Mesendoderm (in vitro differentiated cells): Measurements from ENCODE around the gene SYNE2.

Experiments
- DNase-seq: peaks from one replicate; pipeline ENCODE4 v3.0.0; 2013
- H2AK5ac ChIP-seq: 2 replicates; pipeline ENCODE4 v1.6.1; 2013; ENCODE audit warnings: low read length, inconsistent platforms
- H2BK120ac ChIP-seq: 2 replicates; pipeline ENCODE4 v1.6.1; 2013; ENCODE audit warnings: low read depth, mild to moderate bottlenecking, low read length, moderate library complexity, mixed read lengths
- H2BK15ac ChIP-seq: replicated peaks from 2 replicates; pipeline ENCODE4 v1.6.1; 2013; ENCODE audit warnings: low read depth, mild to moderate bottlenecking, moderate library complexity
- H2BK5ac ChIP-seq: 2 replicates; pipeline ENCODE4 v1.6.1; 2013; ENCODE audit warnings: low read length, inconsistent platforms
- H3K18ac ChIP-seq: 2 replicates; pipeline ENCODE4 v1.6.1; 2013; ENCODE audit warnings: mild to moderate bottlenecking, low read length, mixed read lengths
- H3K23ac ChIP-seq: one replicate; pipeline ENCODE4 v1.6.1; 2013; ENCODE audit warnings: low read length
- H3K27ac ChIP-seq: 2 replicates; pipeline ENCODE4 v1.5.1; 2013; ENCODE audit warnings: low read depth, mild to moderate bottlenecking, inconsistent platforms, low read length, moderate library complexity
- H3K27me3 ChIP-seq: 2 replicates; pipeline ENCODE4 v1.6.1; 2013; ENCODE audit warnings: low read length, control low read depth, mild to moderate bottlenecking, inconsistent platforms; ENCODE audit not compliant: insufficient read depth, poor library complexity
- H3K36me3 ChIP-seq: 2 replicates; pipeline ENCODE4 v1.6.1; 2013; ENCODE audit warnings: low read length, inconsistent platforms; ENCODE audit not compliant: control insufficient read depth, insufficient read depth
- H3K4ac ChIP-seq: one replicate; pipeline ENCODE4 v1.6.1; 2013; ENCODE audit warnings: low read depth, mild to moderate bottlenecking, low read length, moderate library complexity
- H3K4me1 ChIP-seq: 2 replicates; pipeline ENCODE4 v1.6.1; 2013; ENCODE audit warnings: low read depth, low read length, inconsistent platforms; ENCODE audit not compliant: control insufficient read depth
- H3K4me2 ChIP-seq: 2 replicates; pipeline ENCODE4 v1.6.1; 2013; ENCODE audit warnings: low read length
- H3K4me3 ChIP-seq: 2 replicates; pipeline ENCODE4 v1.5.1; 2013; ENCODE audit warnings: mild to moderate bottlenecking, low read length
- H3K56ac ChIP-seq: one replicate; pipeline ENCODE4 v1.6.1; 2013; ENCODE audit warnings: low read length
- H3K79me1 ChIP-seq: 2 replicates; pipeline ENCODE4 v1.6.1; 2013; ENCODE audit warnings: low read length, inconsistent platforms
- H3K79me2 ChIP-seq: 2 replicates; pipeline ENCODE4 v1.6.1; 2013; ENCODE audit warnings: mild to moderate bottlenecking, low read length; ENCODE audit not compliant: control insufficient read depth, insufficient read depth
- H3K9ac ChIP-seq: 2 replicates; pipeline ENCODE4 v1.6.1; 2013; ENCODE audit warnings: low read length, inconsistent platforms
- H4K5ac ChIP-seq: one replicate; pipeline ENCODE4 v1.6.1; 2013; ENCODE audit warnings: low read length
- H4K8ac ChIP-seq: one replicate; pipeline ENCODE4 v1.6.1; 2013; ENCODE audit warnings: low read depth, mild to moderate bottlenecking, control low read depth, low read length, moderate library complexity
- WGBS: extraction: QIAGEN DNeasy Blood & Tissue Kit; methylation state at CpG from one replicate; pipeline ENCODE4 v1.1.7; 2013; ENCODE audit warnings: low lambda C conversion rate, missing lambda C conversion rate; ENCODE audit not compliant: insufficient coverage; ENCODE audit errors: extremely low coverage; 5-methylcytosine and 5-hydroxymethylcytosine counted together

SYNE2 gene

DNA sequence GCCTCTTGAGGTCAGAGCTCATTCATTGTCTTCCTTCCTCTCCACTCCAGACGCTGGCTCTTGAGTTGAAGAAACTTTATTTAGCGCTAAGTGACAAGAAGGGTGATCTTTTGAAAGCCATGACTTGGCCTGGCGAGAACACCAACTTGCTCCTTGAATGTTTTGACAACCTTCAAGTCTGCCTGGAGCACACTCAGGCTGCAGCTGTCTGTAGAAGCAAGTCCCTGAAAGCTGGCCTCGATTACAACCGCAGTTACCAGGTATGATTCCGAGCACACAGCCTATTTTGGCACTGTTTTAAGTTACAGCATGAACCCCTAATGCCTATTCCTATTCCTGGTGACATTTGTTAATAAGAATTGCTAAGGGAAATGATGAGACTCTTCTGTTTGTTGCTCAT is 273.7 kb downstream of the SYNE2 start:
- H3K79me2 ChIP-seq: no peaks in the 10 kb centered on the region
- H3K36me3 ChIP-seq: no peaks in the 10 kb centered on the region
- H2BK15ac ChIP-seq: no peak overlapping the region
- no peaks in the 10 kb centered on the region for H3K27me3 ChIP-seq
- no peak overlapping the region for H3K4me3 ChIP-seq
- no peak overlapping the region for H3K56ac ChIP-seq
- no peak overlapping the region for H3K9ac ChIP-seq
- H2BK120ac ChIP-seq: no peak overlapping the region
- H2AK5ac ChIP-seq: no peak overlapping the region
- H3K23ac ChIP-seq: no peak overlapping the region
- no CpG with 5 or more reads among the region's 6 CpGs for WGBS
- H3K18ac ChIP-seq: no peak overlapping the region
- H4K5ac ChIP-seq: no peak overlapping the region
- no peak overlapping the region for H2BK5ac ChIP-seq
- H3K4ac ChIP-seq: no peak overlapping the region
- no peak overlapping the region for H3K4me2 ChIP-seq
- H3K4me1 ChIP-seq: no peaks in the 10 kb centered on the region
- H3K79me1 ChIP-seq: no peaks in the 10 kb centered on the region
- no peak overlapping the region for H4K8ac ChIP-seq
- H3K27ac ChIP-seq: no peak overlapping the region
- no peak for DNase-seq

DNA sequence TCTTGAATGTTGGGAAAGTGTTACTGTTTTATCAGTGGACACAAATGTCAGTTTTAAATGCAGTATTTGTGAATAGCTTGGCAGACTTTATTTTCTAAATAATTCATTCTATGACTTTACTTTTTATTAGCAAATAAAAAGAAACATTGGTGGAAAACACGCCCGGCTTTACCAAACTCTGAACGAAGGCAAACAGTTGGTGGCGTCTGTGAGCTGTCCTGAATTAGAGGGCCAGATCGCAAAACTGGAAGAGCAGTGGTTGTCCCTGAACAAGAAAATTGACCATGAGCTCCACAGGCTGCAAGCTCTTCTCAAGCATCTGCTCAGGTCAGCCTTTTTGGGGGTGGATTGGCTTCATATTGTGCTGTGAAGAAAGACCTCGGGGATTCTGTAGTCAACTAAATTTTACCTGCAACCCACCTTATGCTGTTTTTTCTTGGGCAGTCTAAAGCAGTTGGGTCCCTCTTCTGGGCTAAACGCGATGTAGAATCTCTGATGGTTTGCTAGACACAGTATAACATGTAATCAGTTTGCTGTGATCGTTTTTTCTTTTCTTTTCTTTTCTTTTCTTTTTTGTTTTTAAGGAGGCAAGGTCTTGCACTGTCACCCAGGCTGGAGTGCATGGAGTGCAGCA is 285.0 kb downstream of the SYNE2 start:
- H4K5ac ChIP-seq: no peak overlapping the region
- no peak overlapping the region for H3K4me3 ChIP-seq
- no CpG with 5 or more reads among the region's 9 CpGs for WGBS

GRCh38 chr14:64147126-64147790 is 294.5 kb downstream of the SYNE2 start:
- DNase-seq: no peak
- Histone ChIP-seq H2BK5ac (no peak overlapping the region), H3K18ac (no peak overlapping the region), H3K9ac (no peak overlapping the region), H3K4me2 (no peak overlapping the region), H4K5ac (no peak overlapping the region), H3K23ac (no peak overlapping the region), H4K8ac (no peak overlapping the region), H3K27ac (no peak overlapping the region), H3K4me1 (no peaks in the 10 kb centered on the region), H3K4me3 (no peak overlapping the region), H3K27me3 (no peaks in the 10 kb centered on the region), H3K36me3 (no peaks in the 10 kb centered on the region), H3K79me2 (no peaks in the 10 kb centered on the region), H3K4ac (no peak overlapping the region), H3K79me1 (no peaks in the 10 kb centered on the region), H2AK5ac (no peak overlapping the region), H2BK120ac (no peak overlapping the region), H2BK15ac (no peak overlapping the region), H3K56ac (no peak overlapping the region)
- no CpG with 5 or more reads among the region's 7 CpGs for WGBS

More for the DNA sequence above, 285.0 kb downstream of the SYNE2 start:
- H3K79me2 ChIP-seq: no peaks in the 10 kb centered on the region
- no peak overlapping the region for H3K56ac ChIP-seq
- no peaks in the 10 kb centered on the region for H3K4me1 ChIP-seq
- H2BK120ac ChIP-seq: no peak overlapping the region
- DNase-seq: peak; percentile 32
- no peak overlapping the region for H2BK15ac ChIP-seq
- H2AK5ac ChIP-seq: no peak overlapping the region
- H3K27me3 ChIP-seq: no peaks in the 10 kb centered on the region
- no peak overlapping the region for H3K4ac ChIP-seq
- no peak overlapping the region for H3K18ac ChIP-seq
- no peak overlapping the region for H3K23ac ChIP-seq
- H2BK5ac ChIP-seq: no peak overlapping the region
- no peak overlapping the region for H3K4me2 ChIP-seq
- H4K8ac ChIP-seq: no peak overlapping the region
- no peaks in the 10 kb centered on the region for H3K79me1 ChIP-seq
- no peak overlapping the region for H3K27ac ChIP-seq
- no peaks in the 10 kb centered on the region for H3K36me3 ChIP-seq
- H3K9ac ChIP-seq: no peak overlapping the region

DNA sequence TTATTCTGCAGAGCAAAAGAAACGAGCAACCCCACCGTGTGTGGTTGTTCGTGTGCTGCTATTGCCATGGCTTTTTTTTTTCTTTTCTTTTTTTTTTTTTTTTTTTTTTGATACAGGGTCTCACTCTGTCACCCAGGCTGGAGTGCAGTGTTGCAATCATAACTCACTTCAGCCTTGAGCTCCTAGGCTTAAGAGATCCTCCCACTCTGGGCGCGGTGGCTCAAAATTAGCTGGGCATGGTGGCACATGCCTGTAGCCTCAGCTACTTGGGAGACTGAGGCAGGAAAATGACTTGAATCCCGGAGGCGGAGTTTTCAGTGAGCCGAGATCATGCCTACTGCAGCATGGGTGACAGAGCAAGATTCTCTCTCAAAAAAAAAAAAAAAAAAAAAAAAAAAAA is 297.1 kb downstream of the SYNE2 start:
- H2AK5ac ChIP-seq: no peak overlapping the region
- H3K27ac ChIP-seq: no peak overlapping the region
- no peak overlapping the region for H2BK5ac ChIP-seq
- no peak overlapping the region for H2BK15ac ChIP-seq
- no peak overlapping the region for H3K4me3 ChIP-seq
- no peaks in the 10 kb centered on the region for H3K4me1 ChIP-seq
- H3K79me1 ChIP-seq: no peaks in the 10 kb centered on the region
- H3K27me3 ChIP-seq: no peaks in the 10 kb centered on the region
- H3K23ac ChIP-seq: no peak overlapping the region
- no peak overlapping the region for H3K9ac ChIP-seq
- H2BK120ac ChIP-seq: no peak overlapping the region
- H4K5ac ChIP-seq: no peak overlapping the region
- H3K36me3 ChIP-seq: no peaks in the 10 kb centered on the region
- H4K8ac ChIP-seq: no peak overlapping the region
- no peak overlapping the region for H3K56ac ChIP-seq
- DNase-seq: no peak
- H3K4ac ChIP-seq: no peak overlapping the region
- no peaks in the 10 kb centered on the region for H3K79me2 ChIP-seq
- no peak overlapping the region for H3K18ac ChIP-seq
- H3K4me2 ChIP-seq: no peak overlapping the region
- WGBS: no CpG with 5 or more reads among the region's 8 CpGs

GRCh38 chr14:64158608-64159007 is 305.8 kb downstream of the SYNE2 start:
- Histone ChIP-seq H2BK5ac (no peak overlapping the region), H2BK15ac (no peak overlapping the region), H3K18ac (no peak overlapping the region), H3K79me2 (no peaks in the 10 kb centered on the region), H3K4me3 (no peak overlapping the region), H3K23ac (no peak overlapping the region), H3K4me2 (no peak overlapping the region), H3K9ac (no peak overlapping the region), H4K5ac (no peak overlapping the region), H3K4me1 (no peaks in the 10 kb centered on the region), H2AK5ac (no peak overlapping the region), H2BK120ac (no peak overlapping the region), H3K27me3 (no peaks in the 10 kb centered on the region), H3K56ac (no peak overlapping the region), H3K36me3 (no peaks in the 10 kb centered on the region), H3K27ac (no peak overlapping the region), H3K4ac (no peak overlapping the region), H3K79me1 (no peaks in the 10 kb centered on the region), H4K8ac (no peak overlapping the region)
- no CpG with 5 or more reads among the region's 2 CpGs for WGBS
- DNase-seq: no peak

GRCh38 chr14:64159588-64159987 is 306.8 kb downstream of the SYNE2 start:
- Histone ChIP-seq H3K4me1 (no peaks in the 10 kb centered on the region), H3K4me3 (no peak overlapping the region), H3K27me3 (no peaks in the 10 kb centered on the region), H3K23ac (no peak overlapping the region), H3K79me2 (no peaks in the 10 kb centered on the region), H3K4ac (no peak overlapping the region), H2BK5ac (no peak overlapping the region), H3K56ac (no peak overlapping the region), H2BK120ac (no peak overlapping the region), H4K8ac (no peak overlapping the region), H3K27ac (no peak overlapping the region), H3K18ac (no peak overlapping the region), H3K4me2 (no peak overlapping the region), H3K79me1 (no peaks in the 10 kb centered on the region), H3K9ac (no peak overlapping the region), H3K36me3 (no peaks in the 10 kb centered on the region), H4K5ac (no peak overlapping the region), H2BK15ac (no peak overlapping the region), H2AK5ac (no peak overlapping the region)
- peak; percentile 16 for DNase-seq
- WGBS: no CpG with 5 or more reads among the region's 3 CpGs
